ENCODE results near the gene SNTB2.
"Not testable (repeated sequence)": the region's sequence is repeated elsewhere in the genome, so short reads cannot be mapped to it uniquely, and the experiment has no call there.

The SNTB2 gene

GRCh38 chr16:69286941-69287713 is 100.2 kb downstream of the SNTB2 start:
- DNase-seq (ENCODE audit: low spot score), result peak; percentile 48

- DNase-seq (ENCODE audit: low spot score), result not testable (repeated sequence)
Measured at GRCh38 chr16:69291657-69292056, 104.7 kb downstream of the SNTB2 start.

- DNase-seq (ENCODE audit: low spot score), result no peak
Measured at GRCh38 chr16:69293401-69293800, 106.4 kb downstream of the SNTB2 start.

- no peak for DNase-seq (ENCODE audit: low spot score)
Measured at GRCh38 chr16:69294051-69294450, 107.1 kb downstream of the SNTB2 start.

GRCh38 chr16:69296771-69297170 is 109.8 kb downstream of the SNTB2 start:
- DNase-seq (ENCODE audit: low spot score), result not testable (repeated sequence)

GRCh38 chr16:69298261-69298660 is 111.3 kb downstream of the SNTB2 start:
- no peak for DNase-seq (ENCODE audit: low spot score)

GRCh38 chr16:69301187-69301586 is 114.2 kb downstream of the SNTB2 start:
- DNase-seq (ENCODE audit: low spot score), result no peak

- DNase-seq (ENCODE audit: low spot score), result no peak
Measured at GRCh38 chr16:69301861-69302260, 114.9 kb downstream of the SNTB2 start.

- DNase-seq (ENCODE audit: low spot score), result no peak
Measured at GRCh38 chr16:69302301-69302700, 115.3 kb downstream of the SNTB2 start.

GRCh38 chr16:69306031-69306430 is 119.1 kb downstream of the SNTB2 start:
- no peak for DNase-seq (ENCODE audit: low spot score)

GRCh38 chr16:69307091-69307490 is 120.1 kb downstream of the SNTB2 start:
- no peak for DNase-seq (ENCODE audit: low spot score)

- no peak for DNase-seq (ENCODE audit: low spot score)
Measured at GRCh38 chr16:69307856-69308255, 120.9 kb downstream of the SNTB2 start.

GRCh38 chr16:69309316-69309715 is 122.4 kb downstream of the SNTB2 start:
- DNase-seq (ENCODE audit: low spot score), result no peak

GRCh38 chr16:69310653-69311532 is 123.9 kb downstream of the SNTB2 start, which contains the start of gene VPS4A:
TSS of gene VPS4A (plus strand) at chr16:69311350. CDS start at chr16:69311512, 162 bp downstream.
- DNase-seq (ENCODE audit: low spot score), result peak; percentile 99

GRCh38 chr16:69311533-69312387 is 124.8 kb downstream of the SNTB2 start:
- DNase-seq (ENCODE audit: low spot score), result peak; percentile 41

GRCh38 chr16:69313469-69313868 is 126.5 kb downstream of the SNTB2 start:
- DNase-seq (ENCODE audit: low spot score), result no peak

- no peak for DNase-seq (ENCODE audit: low spot score)
Measured at GRCh38 chr16:69314534-69314933, 127.6 kb downstream of the SNTB2 start.

- no peak for DNase-seq (ENCODE audit: low spot score)
Measured at GRCh38 chr16:69315486-69316311, 128.7 kb downstream of the SNTB2 start.

GRCh38 chr16:69316595-69317034 is 129.7 kb downstream of the SNTB2 start:
- no peak for DNase-seq (ENCODE audit: low spot score)

- no peak for DNase-seq (ENCODE audit: low spot score)
Measured at GRCh38 chr16:69318177-69318910, 131.4 kb downstream of the SNTB2 start.

Measured in AG08395 (cell line).